Neural progenitor cell (in vitro differentiated cells): Measurements from ENCODE around the gene KLF13. TPM values are rescaled to one million over a fixed set of nuclear protein-coding genes. Genes with fewer than 3 reads are reported as not detected.

Source experiments
- DNase-seq: peaks from one replicate; pipeline ENCODE4 v3.0.0-alpha.2; 2016; ENCODE audit warnings: low spot score
- H2AFZ ChIP-seq: fragments of 200-600 bp; sonication (generic); replicated peaks from 2 replicates; pipeline ENCODE4 v1.6.1; 2016; ENCODE audit warnings: antibody characterized with exemption
- H3F3A ChIP-seq: fragments of 200-600 bp; sonication (generic); 2 replicates; pipeline ENCODE4 v1.6.1; 2016; ENCODE audit warnings: antibody characterized with exemption, low read depth
- H3K27ac ChIP-seq: fragments of 200-600 bp; sonication (generic); 2 replicates; pipeline ENCODE4 v1.5.1; 2016; ENCODE audit warnings: mild to moderate bottlenecking
- H3K27me3 ChIP-seq: fragments of 200-600 bp; sonication (generic); 2 replicates; pipeline ENCODE4 v1.6.1; 2016; ENCODE audit warnings: mild to moderate bottlenecking, moderate library complexity
- H3K36me3 ChIP-seq: fragments of 200-600 bp; sonication (generic); 2 replicates; pipeline ENCODE4 v1.5.1; 2016
- H3K4me1 ChIP-seq: fragments of 200-600 bp; sonication (generic); 2 replicates; pipeline ENCODE4 v1.6.1; 2016; ENCODE audit warnings: mixed run types
- H3K4me2 ChIP-seq: fragments of 200-600 bp; sonication (generic); 2 replicates; pipeline ENCODE4 v1.6.1; 2016
- H3K4me3 ChIP-seq: fragments of 200-600 bp; sonication (generic); 2 replicates; pipeline ENCODE4 v1.5.1; 2016
- H3K79me2 ChIP-seq: fragments of 200-600 bp; sonication (generic); 2 replicates; pipeline ENCODE4 v1.6.1; 2016; ENCODE audit warnings: low read depth
- H3K9ac ChIP-seq: fragments of 200-600 bp; sonication (generic); 2 replicates; pipeline ENCODE4 v1.6.1; 2016
- H3K9me3 ChIP-seq: fragments of 200-600 bp; sonication (generic); 2 replicates; pipeline ENCODE4 v1.5.1; 2016; ENCODE audit warnings: low read depth
- H4K20me1 ChIP-seq: fragments of 200-600 bp; sonication (generic); 2 replicates; pipeline ENCODE4 v1.6.1; 2016; ENCODE audit warnings: low read depth
- H3K27ac Mint-ChIP-seq: 3 replicates; pipeline ENCODE4 v1.8.0; 2021; ENCODE audit warnings: mixed read lengths
- H3K27me3 Mint-ChIP-seq: 2 replicates; pipeline ENCODE4 v1.8.0; 2022; ENCODE audit warnings: low read depth, mild to moderate bottlenecking, inconsistent platforms, moderate library complexity, mixed read lengths; ENCODE audit not compliant: insufficient read depth
- H3K36me3 Mint-ChIP-seq: 3 replicates; pipeline ENCODE4 v1.8.0; 2021; ENCODE audit warnings: mixed read lengths
- H3K4me1 Mint-ChIP-seq: 3 replicates; pipeline ENCODE4 v1.8.0; 2021; ENCODE audit warnings: mixed read lengths
- H3K4me3 Mint-ChIP-seq: 3 replicates; pipeline ENCODE4 v1.8.0; 2021; ENCODE audit warnings: mild to moderate bottlenecking, moderate library complexity, mixed read lengths
- H3K9me3 Mint-ChIP-seq: 3 replicates; pipeline ENCODE4 v1.8.0; 2020; ENCODE audit warnings: mixed read lengths
- EZH2 ChIP-seq: fragments of 200-600 bp; sonication (generic); IDR thresholded peaks from 2 replicates; pipeline ENCODE4 v1.6.1; 2017; ENCODE audit warnings: antibody characterized with exemption, mild to moderate bottlenecking, moderate library complexity
- EZH2phosphoT487 ChIP-seq: fragments of 200-600 bp; sonication (generic); IDR thresholded peaks from 2 replicates; pipeline ENCODE4 v1.6.1; 2017; ENCODE audit warnings: antibody characterized with exemption
- total RNA-seq: library from RNA; depleted of rRNA; stranded (reverse); fragments of >200 nt; gene quantifications from 2 replicates; pipeline ENCODE4 v1.2.3, GENCODE V29; 2015; ENCODE audit warnings: low replicate concordance
- TF ChIP-seq, protein P1 (sequence below): fragments of 200-600 bp; sonication (generic); IDR thresholded peaks from 2 replicates; pipeline ENCODE4 v1.5.1; 2017; ENCODE audit warnings: antibody characterized with exemption, mild to moderate bottlenecking

KLF13 gene
- total RNA-seq, 1 donor from 2014 or later: 11.9 TPM

DNA sequence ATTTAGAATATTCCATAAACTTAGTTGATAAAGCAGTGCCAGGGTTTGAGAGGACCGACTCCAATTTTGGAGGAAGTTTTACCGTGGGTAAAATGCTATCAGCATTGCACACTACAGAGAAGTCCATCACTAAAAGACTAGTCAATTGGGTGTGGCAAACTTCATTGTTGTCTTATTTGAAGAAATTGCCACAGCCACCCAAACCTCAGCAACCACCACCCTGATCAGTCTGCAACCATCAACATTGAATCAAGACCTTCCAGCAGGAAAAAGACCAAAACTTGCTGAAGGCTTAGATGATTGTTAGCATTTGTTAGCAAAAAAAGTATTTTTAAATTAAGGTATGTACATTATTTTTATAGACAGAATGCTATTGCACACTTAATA, 60.5 kb downstream of the KLF13 start:
- H3K36me3 Mint-ChIP-seq: no peaks in the 10 kb centered on the region
- H4K20me1 ChIP-seq: no peaks in the 10 kb centered on the region
- H3K27ac ChIP-seq: no peak overlapping the region
- no peak overlapping the region for H2AFZ ChIP-seq
- H3K27ac Mint-ChIP-seq: no peak overlapping the region
- peaks cover 10% of the 10 kb centered on the region for H3K27me3 ChIP-seq
- H3K4me1 ChIP-seq: no peaks in the 10 kb centered on the region
- no peaks in the 10 kb centered on the region for H3K9me3 ChIP-seq
- H3K9ac ChIP-seq: no peak overlapping the region
- peaks cover 13% of the 10 kb centered on the region for H3K9me3 Mint-ChIP-seq
- H3K4me3 ChIP-seq: no peak overlapping the region
- no peak for DNase-seq
- peaks cover 20% of the 10 kb centered on the region for H3K27me3 Mint-ChIP-seq
- H3F3A ChIP-seq: peaks cover 6% of the 10 kb centered on the region
- no peak overlapping the region for H3K4me3 Mint-ChIP-seq
- no peaks in the 10 kb centered on the region for H3K79me2 ChIP-seq
- TF ChIP-seq, protein P1, sequence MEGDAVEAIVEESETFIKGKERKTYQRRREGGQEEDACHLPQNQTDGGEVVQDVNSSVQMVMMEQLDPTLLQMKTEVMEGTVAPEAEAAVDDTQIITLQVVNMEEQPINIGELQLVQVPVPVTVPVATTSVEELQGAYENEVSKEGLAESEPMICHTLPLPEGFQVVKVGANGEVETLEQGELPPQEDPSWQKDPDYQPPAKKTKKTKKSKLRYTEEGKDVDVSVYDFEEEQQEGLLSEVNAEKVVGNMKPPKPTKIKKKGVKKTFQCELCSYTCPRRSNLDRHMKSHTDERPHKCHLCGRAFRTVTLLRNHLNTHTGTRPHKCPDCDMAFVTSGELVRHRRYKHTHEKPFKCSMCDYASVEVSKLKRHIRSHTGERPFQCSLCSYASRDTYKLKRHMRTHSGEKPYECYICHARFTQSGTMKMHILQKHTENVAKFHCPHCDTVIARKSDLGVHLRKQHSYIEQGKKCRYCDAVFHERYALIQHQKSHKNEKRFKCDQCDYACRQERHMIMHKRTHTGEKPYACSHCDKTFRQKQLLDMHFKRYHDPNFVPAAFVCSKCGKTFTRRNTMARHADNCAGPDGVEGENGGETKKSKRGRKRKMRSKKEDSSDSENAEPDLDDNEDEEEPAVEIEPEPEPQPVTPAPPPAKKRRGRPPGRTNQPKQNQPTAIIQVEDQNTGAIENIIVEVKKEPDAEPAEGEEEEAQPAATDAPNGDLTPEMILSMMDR: no peak
- TF ChIP-seq EZH2 (no peak), EZH2phosphoT487 (no peak)
- no peaks in the 10 kb centered on the region for H3K4me1 Mint-ChIP-seq
- no peaks in the 10 kb centered on the region for H3K36me3 ChIP-seq
- H3K4me2 ChIP-seq: no peak overlapping the region

DNA sequence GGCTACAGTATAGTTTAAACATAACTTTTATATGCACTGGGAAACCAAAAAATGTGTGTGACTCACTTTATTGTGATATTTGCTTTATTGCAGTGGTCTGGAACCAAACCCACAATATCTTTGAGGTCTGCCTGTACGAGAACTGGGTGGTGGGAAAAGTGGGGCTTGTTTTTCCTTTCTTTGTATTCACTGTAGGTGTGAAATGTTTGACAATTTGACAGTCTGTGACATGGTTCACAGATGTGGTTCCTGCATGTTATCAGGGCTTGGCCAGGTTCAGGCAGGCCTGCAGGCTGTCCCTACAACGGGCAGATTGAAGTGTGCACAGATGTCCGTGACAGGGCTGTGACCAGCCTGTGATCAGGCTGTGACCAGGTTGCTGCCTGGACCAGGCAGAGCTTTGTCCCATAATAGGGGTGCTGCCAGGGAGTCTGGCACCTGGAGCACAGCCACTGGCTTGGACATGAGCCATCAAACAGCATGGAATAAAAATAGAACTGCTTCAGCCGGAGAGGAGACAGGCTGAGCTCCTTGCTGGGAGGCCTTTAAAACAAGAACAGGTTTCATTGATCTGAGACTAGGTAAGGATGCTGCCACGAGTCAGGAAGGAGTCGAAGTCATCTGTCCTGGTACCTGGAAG, 61.0 kb downstream of the KLF13 start:
- Mint-ChIP-seq H3K9me3 (peaks cover 13% of the 10 kb centered on the region), H3K4me3 (no peak overlapping the region), H3K36me3 (no peaks in the 10 kb centered on the region), H3K4me1 (no peaks in the 10 kb centered on the region), H3K27ac (no peak overlapping the region), H3K27me3 (peaks cover 20% of the 10 kb centered on the region)
- Histone ChIP-seq H3K36me3 (no peaks in the 10 kb centered on the region), H3K4me2 (no peak overlapping the region), H3K27me3 (peaks cover 15% of the 10 kb centered on the region), H3K4me3 (no peak overlapping the region), H2AFZ (no peak overlapping the region), H3K27ac (no peak overlapping the region), H3K9me3 (no peaks in the 10 kb centered on the region), H3F3A (peaks cover 6% of the 10 kb centered on the region), H4K20me1 (no peaks in the 10 kb centered on the region), H3K4me1 (no peaks in the 10 kb centered on the region), H3K9ac (no peak overlapping the region), H3K79me2 (no peaks in the 10 kb centered on the region)
- DNase-seq: no peak
- TF ChIP-seq, protein P1: no peak
- TF ChIP-seq EZH2phosphoT487: no peak
- TF ChIP-seq EZH2: no peak

DNA sequence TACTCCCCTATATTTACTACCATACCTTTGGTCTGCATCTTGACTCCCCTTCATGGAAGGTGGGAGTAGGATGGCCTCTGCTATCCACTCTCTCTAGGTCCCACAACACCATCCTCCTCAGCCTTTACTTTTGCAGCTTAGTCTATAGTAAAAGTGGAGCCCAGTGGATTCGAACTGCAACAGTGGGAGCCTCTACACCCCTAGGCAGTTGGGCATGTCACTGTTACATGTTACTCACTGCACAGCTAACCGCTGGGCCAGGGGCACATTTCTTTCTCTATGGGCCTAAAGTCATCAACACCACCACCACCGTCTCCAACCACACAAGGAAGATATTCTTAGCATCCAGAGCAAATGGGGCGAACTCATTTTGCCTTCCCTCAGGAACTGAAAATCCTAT, 62.9 kb downstream of the KLF13 start:
- no peak overlapping the region for H3K4me3 Mint-ChIP-seq
- no peak overlapping the region for H3K27ac ChIP-seq
- no peaks in the 10 kb centered on the region for H3K36me3 Mint-ChIP-seq
- peaks cover 34% of the 10 kb centered on the region for H3K27me3 Mint-ChIP-seq
- peaks cover 35% of the 10 kb centered on the region for H3K27me3 ChIP-seq
- H3K9ac ChIP-seq: no peak overlapping the region
- H3F3A ChIP-seq: peaks cover 6% of the 10 kb centered on the region
- H3K4me2 ChIP-seq: no peak overlapping the region
- no peak overlapping the region for H2AFZ ChIP-seq
- no peaks in the 10 kb centered on the region for H3K4me1 ChIP-seq
- H3K9me3 Mint-ChIP-seq: peaks cover 13% of the 10 kb centered on the region
- no peaks in the 10 kb centered on the region for H4K20me1 ChIP-seq
- TF ChIP-seq EZH2 (no peak), EZH2phosphoT487 (no peak)
- TF ChIP-seq, protein P1: no peak
- H3K9me3 ChIP-seq: no peaks in the 10 kb centered on the region
- no peaks in the 10 kb centered on the region for H3K4me1 Mint-ChIP-seq
- no peak overlapping the region for H3K4me3 ChIP-seq
- no peaks in the 10 kb centered on the region for H3K36me3 ChIP-seq
- H3K79me2 ChIP-seq: no peaks in the 10 kb centered on the region
- DNase-seq: no peak
- no peak overlapping the region for H3K27ac Mint-ChIP-seq
